HG03571 (cell line): ENCODE results near the gene SDHB.

ENCODE experiments used
- ATAC-seq: cut with Tn5 transposase; IDR thresholded peaks from one replicate; pipeline ENCODE4 v1.9.1; 2021; ENCODE audit not compliant: unreplicated experiment

The SDHB gene

GRCh38 chr1:17046334-17046657 lies 7.5 kb downstream of the SDHB start:
- no peak for ATAC-seq

GRCh38 chr1:17045634-17046333 lies 8.0 kb downstream of the SDHB start:
- no peak for ATAC-seq

- ATAC-seq, result no peak
Observed at GRCh38 chr1:17045150-17045549, 8.7 kb downstream of the SDHB start.

- no peak for ATAC-seq
Observed at GRCh38 chr1:17043676-17044075, 10.2 kb downstream of the SDHB start.

GRCh38 chr1:17040135-17040534 lies 13.7 kb downstream of the SDHB start:
- ATAC-seq, result no peak

- no peak for ATAC-seq
Observed at GRCh38 chr1:17039522-17039921, 14.3 kb downstream of the SDHB start.

- no peak for ATAC-seq
Observed at GRCh38 chr1:17033481-17033880, 20.4 kb downstream of the SDHB start.

GRCh38 chr1:17032741-17033140 lies 21.1 kb downstream of the SDHB start:
- ATAC-seq, result no peak

GRCh38 chr1:17031436-17031835 lies 22.4 kb downstream of the SDHB start:
- ATAC-seq, result no peak

- no peak for ATAC-seq
Observed at GRCh38 chr1:17030206-17030605, 23.6 kb downstream of the SDHB start.

GRCh38 chr1:17028662-17029188 lies 25.1 kb downstream of the SDHB start:
- no peak for ATAC-seq

- no peak for ATAC-seq
Observed at GRCh38 chr1:17027900-17028299, 25.9 kb downstream of the SDHB start.

GRCh38 chr1:17027403-17027802 lies 26.4 kb downstream of the SDHB start:
- no peak for ATAC-seq

- ATAC-seq, result no peak
Observed at GRCh38 chr1:17024721-17025120, 29.1 kb downstream of the SDHB start.

- ATAC-seq, result no peak
Observed at GRCh38 chr1:17023573-17023972, 30.3 kb downstream of the SDHB start.

GRCh38 chr1:17023102-17023501 lies 30.7 kb downstream of the SDHB start:
- no peak for ATAC-seq

- ATAC-seq, result no peak
Observed at GRCh38 chr1:17021896-17022295, 31.9 kb downstream of the SDHB start.

GRCh38 chr1:17020502-17020901 lies 33.3 kb downstream of the SDHB start:
- ATAC-seq, result no peak

- no peak for ATAC-seq
Observed at GRCh38 chr1:17018849-17019248, 35.0 kb downstream of the SDHB start.

- no peak for ATAC-seq
Observed at GRCh38 chr1:17017435-17017834, 36.4 kb downstream of the SDHB start.

GRCh38 chr1:17016317-17016661 lies 37.5 kb downstream of the SDHB start:
- ATAC-seq, result no peak

- ATAC-seq, result no peak
Observed at GRCh38 chr1:17014671-17015567, 38.9 kb downstream of the SDHB start.
